ENCODE data around the gene CD72.
A peak's percentile ranks its signal among the peaks of the same experiment; 100 is the strongest.
"Not testable (repeated sequence)": the region's sequence is repeated elsewhere in the genome, so short reads cannot be mapped to it uniquely, and the experiment has no call there.

Gene CD72

GRCh38 chr9:35612843-35613242 lies 5.4 kb downstream of the CD72 start:
- no peak overlapping the region for H3K4me3 ChIP-seq (ENCODE audit: low read depth, low read length)
- no peak for TF ChIP-seq CTCF (IDR thresholded peaks at IDR 0.05; ENCODE audit: control insufficient read depth, extremely low read depth, insufficient read depth)
- no peak for DNase-seq (ENCODE audit: low read depth)

GRCh38 chr9:35612066-35612465 lies 6.1 kb downstream of the CD72 start:
- not testable (repeated sequence) for H3K4me3 ChIP-seq (ENCODE audit: low read depth, low read length); DNase-seq (ENCODE audit: low read depth)

GRCh38 chr9:35611230-35611797 lies 6.9 kb downstream of the CD72 start:
- peak; percentile 74 for TF ChIP-seq CTCF (IDR thresholded peaks at IDR 0.05; ENCODE audit: control insufficient read depth, extremely low read depth, insufficient read depth)
- DNase-seq (ENCODE audit: low read depth) = no peak
- H3K4me3 ChIP-seq (ENCODE audit: low read depth, low read length) = no peak overlapping the region

- DNase-seq (ENCODE audit: low read depth) = no peak
- H3K4me3 ChIP-seq (ENCODE audit: low read depth, low read length) = no peak overlapping the region
- no peak for TF ChIP-seq CTCF (IDR thresholded peaks at IDR 0.05; ENCODE audit: control insufficient read depth, extremely low read depth, insufficient read depth)
Observed at GRCh38 chr9:35609820-35610163, 8.4 kb downstream of the CD72 start.

GRCh38 chr9:35609001-35609819 lies 9.0 kb downstream of the CD72 start:
- DNase-seq (ENCODE audit: low read depth) = no peak
- no peak overlapping the region for H3K4me3 ChIP-seq (ENCODE audit: low read depth, low read length)
- TF ChIP-seq CTCF (IDR thresholded peaks at IDR 0.05; ENCODE audit: control insufficient read depth, extremely low read depth, insufficient read depth) = no peak

- no peak for TF ChIP-seq CTCF (IDR thresholded peaks at IDR 0.05; ENCODE audit: control insufficient read depth, extremely low read depth, insufficient read depth)
- no peak for DNase-seq (ENCODE audit: low read depth)
- no peak overlapping the region for H3K4me3 ChIP-seq (ENCODE audit: low read depth, low read length)
Observed at GRCh38 chr9:35608221-35608620, 10.0 kb downstream of the CD72 start.

- peak overlapping the region; percentile 67 for H3K4me3 ChIP-seq (ENCODE audit: low read depth, low read length)
- DNase-seq (ENCODE audit: low read depth) = no peak
Observed at GRCh38 chr9:35606726-35607125, 11.5 kb downstream of the CD72 start.

More at GRCh38 chr9:35606726-35607125, 11.5 kb downstream of the CD72 start:
- TF ChIP-seq CTCF (IDR thresholded peaks at IDR 0.05; ENCODE audit: control insufficient read depth, extremely low read depth, insufficient read depth) = no peak
